GM21825 (cell line): ENCODE results near the gene SAMD15.
"Not testable (repeated sequence)": the region's sequence is repeated elsewhere in the genome, so short reads cannot be mapped to it uniquely, and the experiment has no call there.

ENCODE experiments used
- ATAC-seq: cut with Tn5 transposase; IDR thresholded peaks from one replicate; pipeline ENCODE4 v1.9.1; 2021; ENCODE audit warnings: mild to moderate bottlenecking, moderate library complexity; ENCODE audit not compliant: unreplicated experiment

The SAMD15 gene

GRCh38 chr14:77376771-77377501, at the start of gene SAMD15, which contains the start of gene TMED8:
SAMD15 (plus strand) TSS chr14:77377379; CDS start chr14:77377419, 40 bp downstream.
TMED8 (minus strand) TSS chr14:77377094; CDS start chr14:77377053, 41 bp downstream.
- peak; percentile 82 for ATAC-seq

GRCh38 chr14:77329872-77330271, 47.3 kb upstream of the SAMD15 start:
- no peak for ATAC-seq

GRCh38 chr14:77335576-77335975, 41.6 kb upstream of the SAMD15 start:
- ATAC-seq, result no peak

GRCh38 chr14:77337255-77337654, 39.9 kb upstream of the SAMD15 start:
- not testable (repeated sequence) for ATAC-seq

- no peak for ATAC-seq
Observed at GRCh38 chr14:77337880-77338279, 39.3 kb upstream of the SAMD15 start.

- ATAC-seq, result no peak
Observed at GRCh38 chr14:77338302-77338701, 38.9 kb upstream of the SAMD15 start.

GRCh38 chr14:77339407-77339806, 37.8 kb upstream of the SAMD15 start:
- no peak for ATAC-seq

- no peak for ATAC-seq
Observed at GRCh38 chr14:77340389-77340788, 36.8 kb upstream of the SAMD15 start.

GRCh38 chr14:77342726-77343397, 34.3 kb upstream of the SAMD15 start:
- ATAC-seq, result no peak

GRCh38 chr14:77343662-77344061, 33.5 kb upstream of the SAMD15 start:
- no peak for ATAC-seq

GRCh38 chr14:77344377-77344996, 32.7 kb upstream of the SAMD15 start:
- no peak for ATAC-seq

- no peak for ATAC-seq
Observed at GRCh38 chr14:77346495-77346894, 30.7 kb upstream of the SAMD15 start.

GRCh38 chr14:77347751-77348150, 29.4 kb upstream of the SAMD15 start:
- ATAC-seq, result no peak

GRCh38 chr14:77353469-77354141, 23.6 kb upstream of the SAMD15 start:
- ATAC-seq, result no peak

- ATAC-seq, result no peak
Observed at GRCh38 chr14:77355811-77356210, 21.4 kb upstream of the SAMD15 start.

- no peak for ATAC-seq
Observed at GRCh38 chr14:77356899-77357298, 20.3 kb upstream of the SAMD15 start.

- no peak for ATAC-seq
Observed at GRCh38 chr14:77359626-77360025, 17.6 kb upstream of the SAMD15 start.

GRCh38 chr14:77364146-77364545, 13.0 kb upstream of the SAMD15 start:
- ATAC-seq, result no peak

GRCh38 chr14:77369285-77369684, 7.9 kb upstream of the SAMD15 start:
- no peak for ATAC-seq

- ATAC-seq, result peak; percentile 41
Observed at GRCh38 chr14:77372304-77372841, 4.8 kb upstream of the SAMD15 start.
